ENCODE measurements around the gene TAF11.
"Not testable (repeated sequence)": the region's sequence is repeated elsewhere in the genome, so short reads cannot be mapped to it uniquely, and the experiment has no call there.

Gene TAF11

DNA sequence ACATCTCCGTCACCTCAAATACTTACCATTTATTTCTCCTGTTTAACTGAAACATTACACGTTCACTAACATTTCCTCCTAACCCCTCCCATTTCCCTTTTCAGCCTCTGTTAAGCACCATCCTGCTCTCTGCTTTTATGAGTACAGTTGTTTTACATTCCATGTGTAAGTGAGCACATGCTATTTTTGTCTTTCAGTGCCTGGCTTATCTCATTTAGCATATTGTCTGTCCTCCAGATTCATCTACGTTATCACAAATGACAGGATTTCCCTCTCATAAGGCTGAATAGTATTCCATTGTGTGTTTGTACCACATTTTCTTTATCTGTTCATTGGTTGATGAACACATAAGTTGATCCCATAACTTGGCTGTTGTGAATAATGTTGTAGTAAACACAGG is 22.7 kb downstream of the TAF11 start:
- no peak for DNase-seq (ENCODE audit: low read depth in 2 of 2)

GRCh38 chr6:34864007-34864406 is 23.8 kb downstream of the TAF11 start:
- no peak for DNase-seq (ENCODE audit: low read depth in 2 of 2)

GRCh38 chr6:34860776-34861175 is 27.1 kb downstream of the TAF11 start:
- DNase-seq (ENCODE audit: low read depth in 2 of 2), result no peak

DNA sequence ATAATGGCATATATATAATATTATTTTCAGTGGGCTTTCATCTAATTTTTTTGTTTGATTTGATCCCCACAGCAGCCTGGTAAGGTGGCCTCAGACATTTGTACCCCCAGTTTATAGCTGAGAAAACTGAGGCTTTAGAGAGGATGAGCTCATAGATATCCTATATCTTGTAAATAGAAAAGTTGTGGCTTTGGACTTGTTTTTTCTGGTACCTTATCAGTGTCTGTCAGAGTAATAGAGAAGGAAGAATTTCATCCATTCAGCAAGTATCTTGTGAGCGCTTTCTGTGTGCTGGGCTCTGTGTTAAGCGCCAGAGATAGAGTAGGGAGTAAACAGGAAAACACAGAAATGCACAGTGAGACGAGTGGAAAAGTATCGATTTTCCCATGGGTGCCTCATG is 27.9 kb downstream of the TAF11 start:
- no peak for DNase-seq (ENCODE audit: low read depth in 2 of 2)

- DNase-seq (ENCODE audit: low read depth in 2 of 2), result no peak
Observed at GRCh38 chr6:34858681-34859080, 29.2 kb downstream of the TAF11 start.

GRCh38 chr6:34855463-34855862 is 32.4 kb downstream of the TAF11 start:
- no peak for DNase-seq (ENCODE audit: low read depth in 2 of 2)

DNA sequence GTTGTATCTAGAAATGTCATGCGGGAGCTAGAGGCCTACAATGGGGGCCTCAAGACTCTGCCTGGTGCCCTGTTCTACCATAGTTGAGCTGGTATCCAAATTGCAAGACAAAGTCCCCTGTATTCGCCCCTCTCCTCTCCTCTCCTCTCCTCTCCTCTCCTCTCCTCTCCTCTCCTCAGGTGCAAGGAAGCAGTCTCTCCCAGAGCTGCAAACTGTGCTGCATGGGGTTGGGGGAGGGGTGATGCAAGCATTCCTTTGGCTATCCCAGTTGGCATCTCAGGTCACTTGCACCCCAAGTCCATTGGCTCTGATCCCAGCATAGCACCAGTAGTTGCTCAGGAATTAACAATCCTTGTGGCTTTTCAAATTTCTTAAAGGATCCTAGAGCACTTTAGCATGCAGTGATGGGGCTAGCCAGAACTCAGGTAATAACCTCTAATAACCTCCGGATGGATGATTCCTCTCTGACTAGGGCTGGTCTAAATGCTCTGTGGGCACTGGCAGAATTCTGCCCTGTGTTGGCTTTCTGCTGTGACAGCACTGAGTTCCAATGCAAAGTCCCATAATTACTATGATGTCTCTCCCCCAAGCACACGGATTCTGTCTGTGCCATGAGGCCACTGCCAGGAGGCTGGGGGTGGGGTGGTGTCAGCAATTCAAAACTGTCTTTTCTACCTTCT is 35.3 kb downstream of the TAF11 start:
- no peak for DNase-seq (ENCODE audit: low read depth in 2 of 2)

GRCh38 chr6:34851361-34851760 is 36.5 kb downstream of the TAF11 start:
- no peak for DNase-seq (ENCODE audit: low read depth in 2 of 2)

DNA sequence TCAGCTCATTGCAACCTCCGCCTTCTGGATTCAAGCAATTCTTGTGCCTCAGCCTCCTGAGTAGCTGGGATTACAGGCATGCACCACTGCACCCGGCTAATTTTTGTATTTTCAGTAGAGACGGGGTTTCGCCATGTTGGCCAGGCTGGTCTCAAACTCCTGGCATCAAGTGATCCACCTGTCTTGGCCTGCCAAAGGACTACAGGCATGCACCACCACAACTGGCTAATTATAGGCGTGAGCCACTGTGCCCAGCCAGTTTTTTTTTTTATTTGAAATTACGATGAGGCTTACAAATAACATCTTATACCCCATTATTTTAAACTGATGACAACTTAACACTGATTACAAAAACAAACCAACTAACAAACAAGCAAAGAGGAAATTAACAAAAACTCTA is 38.8 kb downstream of the TAF11 start:
- DNase-seq (ENCODE audit: low read depth in 2 of 2), result not testable (repeated sequence)

GRCh38 chr6:34839666-34840352 is 48.0 kb downstream of the TAF11 start:
- no peak for DNase-seq (ENCODE audit: low read depth in 2 of 2)

- no peak for DNase-seq (ENCODE audit: low read depth in 2 of 2)
Observed at GRCh38 chr6:34837528-34837927, 50.3 kb downstream of the TAF11 start.

- no peak for DNase-seq (ENCODE audit: low read depth in 2 of 2)
Observed at GRCh38 chr6:34836451-34836850, 51.4 kb downstream of the TAF11 start.

- DNase-seq (ENCODE audit: low read depth in 2 of 2), result no peak
Observed at GRCh38 chr6:34836008-34836407, 51.8 kb downstream of the TAF11 start.

- DNase-seq (ENCODE audit: low read depth in 2 of 2), result no peak
Observed at GRCh38 chr6:34834789-34835518, 52.9 kb downstream of the TAF11 start.

GRCh38 chr6:34832942-34833341 is 54.9 kb downstream of the TAF11 start:
- DNase-seq (ENCODE audit: low read depth in 2 of 2), result no peak

DNA sequence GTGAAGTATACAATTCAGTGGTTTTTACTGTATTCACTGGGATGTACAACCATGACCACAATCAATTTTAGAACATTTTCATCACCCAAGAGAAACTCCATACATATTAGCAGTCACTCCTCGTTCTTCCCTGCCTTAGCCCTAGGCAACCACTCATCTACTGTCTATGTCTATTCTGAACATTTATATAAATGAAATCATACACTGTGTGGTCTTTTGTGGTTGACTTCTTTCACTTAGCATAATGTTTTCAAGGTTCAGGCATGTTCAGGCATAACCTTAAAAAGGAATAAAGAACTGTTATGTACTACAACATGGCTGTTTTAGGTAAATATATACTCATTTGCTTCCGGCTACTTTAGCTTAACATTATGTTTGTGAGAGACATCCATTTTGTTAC is 58.7 kb downstream of the TAF11 start:
- DNase-seq (ENCODE audit: low read depth in 2 of 2), result no peak
